Activated naive CD8-positive, alpha-beta T cell treated with anti-CD3 and anti-CD28 coated beads, Interleukin-2, amount 10 ng/mL, durations not matched to agents 7 days and 5 days (primary cell): Measurements from ENCODE around the gene NTN4. TPM values are rescaled to one million over a fixed set of nuclear protein-coding genes. Genes with fewer than 3 reads are reported as not detected.
"Not testable (repeated sequence)": the region's sequence is repeated elsewhere in the genome, so short reads cannot be mapped to it uniquely, and the experiment has no call there.

Experiments used
- ATAC-seq: fragments of 150-1000 bp; cut with Tn5 transposase; one replicate; pipeline ENCODE4 v1.10.0; 2021; ENCODE audit warnings: low read depth, moderate library complexity
- POLR2A ChIA-PET: fragments of 350-600 bp; sonication (Branson Sonifier 250); formaldehyde crosslinking; loops from one replicate; lab custom pipeline; 2021; ENCODE audit warnings: antibody characterized with exemption; lab: Charles Lee
- DNase-seq: peaks from one replicate; pipeline ENCODE4 v3.0.0; 2021
- H3K27ac Mint-ChIP-seq: one replicate; pipeline ENCODE4 v1.8.0; 2022; ENCODE audit warnings: mild to moderate bottlenecking, mixed read lengths
- H3K27me3 Mint-ChIP-seq: one replicate; pipeline ENCODE4 v1.8.0; 2022; ENCODE audit warnings: mild to moderate bottlenecking, moderate library complexity, mixed read lengths
- H3K36me3 Mint-ChIP-seq: one replicate; pipeline ENCODE4 v1.8.0; 2021; ENCODE audit warnings: mild to moderate bottlenecking, mixed read lengths
- H3K4me1 Mint-ChIP-seq: one replicate; pipeline ENCODE4 v1.8.0; 2021; ENCODE audit warnings: mixed read lengths
- H3K4me3 Mint-ChIP-seq: one replicate; pipeline ENCODE4 v1.8.0; 2022; ENCODE audit warnings: mild to moderate bottlenecking, moderate library complexity, mixed read lengths
- H3K9me3 Mint-ChIP-seq: one replicate; pipeline ENCODE4 v1.8.0; 2021; ENCODE audit warnings: mixed read lengths
- total RNA-seq, 2 experiments: library from RNA; stranded (reverse); gene quantifications; one replicate each; pipeline ENCODE4 v1.2.3, GENCODE V29; 2021

NTN4 gene
- total RNA-seq, 2 experiments from 2014 or later = 0.08 to 0.17 TPM

GRCh38 chr12:95703986-95704385 is 86.6 kb downstream of the NTN4 start:
- Mint-ChIP-seq H3K4me3 (no peak overlapping the region), H3K9me3 (no peaks in the 10 kb centered on the region), H3K36me3 (no peaks in the 10 kb centered on the region), H3K4me1 (no peaks in the 10 kb centered on the region), H3K27me3 (no peaks in the 10 kb centered on the region), H3K27ac (no peak overlapping the region)
- POLR2A ChIA-PET = no interaction called here
- no peak for DNase-seq
- no peak for ATAC-seq

GRCh38 chr12:95701722-95702418 is 88.7 kb downstream of the NTN4 start:
- H3K27ac Mint-ChIP-seq = no peak overlapping the region
- H3K4me1 Mint-ChIP-seq = no peaks in the 10 kb centered on the region
- no peaks in the 10 kb centered on the region for H3K27me3 Mint-ChIP-seq
- no peak for ATAC-seq
- H3K36me3 Mint-ChIP-seq = no peaks in the 10 kb centered on the region
- no peaks in the 10 kb centered on the region for H3K9me3 Mint-ChIP-seq
- POLR2A ChIA-PET = no interaction called here
- H3K4me3 Mint-ChIP-seq = no peak overlapping the region
- no peak for DNase-seq

- Mint-ChIP-seq H3K9me3 (no peaks in the 10 kb centered on the region), H3K4me1 (no peaks in the 10 kb centered on the region), H3K36me3 (no peaks in the 10 kb centered on the region), H3K27me3 (no peaks in the 10 kb centered on the region), H3K4me3 (no peak overlapping the region), H3K27ac (no peak overlapping the region)
- ATAC-seq (no peak), DNase-seq (no peak)
- POLR2A ChIA-PET = no interaction called here
Measured at GRCh38 chr12:95701275-95701674, 89.3 kb downstream of the NTN4 start.

- H3K4me1 Mint-ChIP-seq = no peaks in the 10 kb centered on the region
- no peaks in the 10 kb centered on the region for H3K9me3 Mint-ChIP-seq
- DNase-seq = no peak
Measured at GRCh38 chr12:95700316-95700785, 90.2 kb downstream of the NTN4 start.

GRCh38 chr12:95699579-95699978 is 91.0 kb downstream of the NTN4 start:
- Mint-ChIP-seq H3K9me3 (no peaks in the 10 kb centered on the region), H3K4me1 (no peaks in the 10 kb centered on the region), H3K4me3 (no peak overlapping the region), H3K27me3 (no peaks in the 10 kb centered on the region), H3K27ac (no peak overlapping the region), H3K36me3 (no peaks in the 10 kb centered on the region)
- ATAC-seq = no peak
- POLR2A ChIA-PET = no interaction called here
- DNase-seq = no peak

More at GRCh38 chr12:95700316-95700785, 90.2 kb downstream of the NTN4 start:
- H3K4me3 Mint-ChIP-seq = no peak overlapping the region
- H3K36me3 Mint-ChIP-seq = no peaks in the 10 kb centered on the region
- POLR2A ChIA-PET = no interaction called here
- no peaks in the 10 kb centered on the region for H3K27me3 Mint-ChIP-seq
- H3K27ac Mint-ChIP-seq = no peak overlapping the region
- no peak for ATAC-seq

- no peak for DNase-seq
- ATAC-seq = no peak
- Mint-ChIP-seq H3K27ac (no peak overlapping the region), H3K9me3 (no peaks in the 10 kb centered on the region), H3K36me3 (no peaks in the 10 kb centered on the region), H3K4me3 (no peak overlapping the region), H3K27me3 (no peaks in the 10 kb centered on the region), H3K4me1 (no peaks in the 10 kb centered on the region)
- POLR2A ChIA-PET = no interaction called here
Measured at GRCh38 chr12:95694136-95694535, 96.4 kb downstream of the NTN4 start.

- Mint-ChIP-seq H3K4me1 (no peaks in the 10 kb centered on the region), H3K27ac (no peak overlapping the region), H3K4me3 (no peak overlapping the region), H3K27me3 (no peaks in the 10 kb centered on the region), H3K9me3 (no peaks in the 10 kb centered on the region), H3K36me3 (no peaks in the 10 kb centered on the region)
- ATAC-seq = no peak
- DNase-seq = no peak
- POLR2A ChIA-PET = no interaction called here
Measured at GRCh38 chr12:95693689-95694088, 96.9 kb downstream of the NTN4 start.

GRCh38 chr12:95690861-95691635 is 99.5 kb downstream of the NTN4 start:
- H3K27ac Mint-ChIP-seq = no peak overlapping the region
- DNase-seq = no peak
- H3K4me1 Mint-ChIP-seq = no peaks in the 10 kb centered on the region
- no peaks in the 10 kb centered on the region for H3K9me3 Mint-ChIP-seq
- POLR2A ChIA-PET = no interaction called here
- ATAC-seq = no peak
- H3K4me3 Mint-ChIP-seq = no peak overlapping the region
- H3K36me3 Mint-ChIP-seq = no peaks in the 10 kb centered on the region
- H3K27me3 Mint-ChIP-seq = no peaks in the 10 kb centered on the region

- Mint-ChIP-seq H3K36me3 (no peaks in the 10 kb centered on the region), H3K4me1 (no peaks in the 10 kb centered on the region), H3K4me3 (no peak overlapping the region), H3K9me3 (no peaks in the 10 kb centered on the region), H3K27ac (no peak overlapping the region), H3K27me3 (no peaks in the 10 kb centered on the region)
- ATAC-seq (no peak), DNase-seq (no peak)
- POLR2A ChIA-PET = no interaction called here
Measured at GRCh38 chr12:95687937-95688336, 102.6 kb downstream of the NTN4 start.

GRCh38 chr12:95683418-95683817 is 107.1 kb downstream of the NTN4 start:
- H3K36me3 Mint-ChIP-seq = no peaks in the 10 kb centered on the region
- ATAC-seq (no peak), DNase-seq (no peak)
- POLR2A ChIA-PET = interaction anchor here (0.6 kb wide), 1 partner anchor 32 kb away, joined by 5 read pairs; no protein-coding TSS in a partner anchor
- no peaks in the 10 kb centered on the region for H3K4me1 Mint-ChIP-seq
- no peak overlapping the region for H3K4me3 Mint-ChIP-seq
- no peaks in the 10 kb centered on the region for H3K27me3 Mint-ChIP-seq
- H3K9me3 Mint-ChIP-seq = no peaks in the 10 kb centered on the region
- no peak overlapping the region for H3K27ac Mint-ChIP-seq

- no peaks in the 10 kb centered on the region for H3K36me3 Mint-ChIP-seq
- H3K4me1 Mint-ChIP-seq = no peaks in the 10 kb centered on the region
- peaks cover 4% of the 10 kb centered on the region for H3K27me3 Mint-ChIP-seq
- POLR2A ChIA-PET = interaction anchor here (0.6 kb wide), 1 partner anchor 28 kb away, joined by 3 read pairs; no protein-coding TSS in a partner anchor
- no peak for ATAC-seq
- DNase-seq = no peak
- H3K4me3 Mint-ChIP-seq = no peak overlapping the region
- peaks cover 3% of the 10 kb centered on the region for H3K9me3 Mint-ChIP-seq
- no peak overlapping the region for H3K27ac Mint-ChIP-seq
Measured at GRCh38 chr12:95681210-95681765, 109.3 kb downstream of the NTN4 start.

- Mint-ChIP-seq H3K4me1 (no peaks in the 10 kb centered on the region), H3K27me3 (peaks cover 4% of the 10 kb centered on the region), H3K4me3 (no peak overlapping the region), H3K27ac (no peak overlapping the region), H3K36me3 (no peaks in the 10 kb centered on the region), H3K9me3 (peaks cover 3% of the 10 kb centered on the region)
- POLR2A ChIA-PET = no interaction called here
- DNase-seq (no peak), ATAC-seq (no peak)
Measured at GRCh38 chr12:95678684-95679083, 111.9 kb downstream of the NTN4 start.

- H3K4me1 Mint-ChIP-seq, ATAC-seq, H3K4me3 Mint-ChIP-seq, H3K27me3 Mint-ChIP-seq, DNase-seq, H3K27ac Mint-ChIP-seq, H3K9me3 Mint-ChIP-seq, POLR2A ChIA-PET, H3K36me3 Mint-ChIP-seq: not testable (repeated sequence)
Measured at GRCh38 chr12:95677782-95678181, 112.8 kb downstream of the NTN4 start.
